Natural killer cell (primary cell): ENCODE results near the gene SOCS2. TPM values are rescaled to one million over a fixed set of nuclear protein-coding genes. Genes with fewer than 3 reads are reported as not detected.

ENCODE experiments used
- ATAC-seq, 3 donors: fragments of 150-1000 bp in 2 of 3; fragments of 200-7000 bp in 1 of 3; cut with Tn5 transposase; 1 replicate in 1 of 3; 2 replicates in 2 of 3; pipeline ENCODE4 v1.10.0; 2021; ENCODE audit warnings: mild to moderate bottlenecking in 2 of 3, moderate library complexity in 2 of 3
- DNase-seq, 2 donors: peaks; one replicate each; pipeline versions ENCODE4 v3.0.0 to v3.0.0-alpha.2; 2013 to 2021; ENCODE audit warnings: mixed read lengths in 1 of 2
- H3K27ac ChIP-seq: one replicate; pipeline ENCODE4 v1.5.1; 2013; ENCODE audit warnings: mild to moderate bottlenecking, low read length
- H3K27me3 ChIP-seq: one replicate; pipeline ENCODE4 v1.6.1; 2013; ENCODE audit warnings: low read length; ENCODE audit not compliant: control insufficient read depth, insufficient read depth
- H3K36me3 ChIP-seq: one replicate; pipeline ENCODE4 v1.6.1; 2013; ENCODE audit warnings: low read length; ENCODE audit not compliant: control insufficient read depth, insufficient read depth
- H3K4me1 ChIP-seq: one replicate; pipeline ENCODE4 v1.6.1; 2013; ENCODE audit warnings: low read length; ENCODE audit not compliant: control insufficient read depth, insufficient read depth
- H3K4me3 ChIP-seq: one replicate; pipeline ENCODE4 v1.5.1; 2013; ENCODE audit warnings: low read length
- H3K9me3 ChIP-seq: one replicate; pipeline ENCODE4 v1.6.1; 2013; ENCODE audit warnings: low read length; ENCODE audit not compliant: control insufficient read depth, insufficient read depth
- H3K27ac Mint-ChIP-seq, 2 donors: one replicate each; pipeline ENCODE4 v1.8.0; 2022; ENCODE audit warnings: mild to moderate bottlenecking in 2 of 2, mixed read lengths in 2 of 2, moderate library complexity in 1 of 2
- H3K27me3 Mint-ChIP-seq, 2 donors: one replicate each; pipeline ENCODE4 v1.8.0; 2022; ENCODE audit warnings: low read depth in 2 of 2, mixed read lengths in 2 of 2
- H3K36me3 Mint-ChIP-seq: one replicate; pipeline ENCODE4 v1.8.0; 2022; ENCODE audit warnings: mixed read lengths
- H3K4me1 Mint-ChIP-seq, 2 donors: one replicate each; pipeline ENCODE4 v1.8.0; 2022; ENCODE audit warnings: mixed read lengths in 2 of 2
- H3K4me3 Mint-ChIP-seq: one replicate; pipeline ENCODE4 v1.8.0; 2022; ENCODE audit warnings: mild to moderate bottlenecking, moderate library complexity, mixed read lengths
- H3K9me3 Mint-ChIP-seq, 2 donors: one replicate each; pipeline ENCODE4 v1.8.0; 2022; ENCODE audit warnings: mixed read lengths in 2 of 2
- CTCF ChIP-seq: fragments of 200-600 bp; IDR thresholded peaks from one replicate; pipeline ENCODE4 v1.8.0; 2022; ENCODE audit warnings: antibody characterized with exemption
- WGBS: methylation state at CpG from one replicate; pipeline ENCODE4 v1.1.7; 2013; ENCODE audit warnings: missing lambda C conversion rate; ENCODE audit not compliant: insufficient coverage; 5-methylcytosine and 5-hydroxymethylcytosine counted together
- intact Hi-C: fragments of 100-400 bp; cut with micrococcal nuclease; formaldehyde crosslinking; loops from one replicate; pipeline ENCODE4 v1.14.2; 2022
- total RNA-seq, 4 donors: library from RNA; stranded (reverse); fragments of 120-200 nt in 1 of 4; gene quantifications; one replicate each; pipeline versions ENCODE4 v1.2.3 to v1.2.4, GENCODE V29; 2013 to 2022

The SOCS2 gene
- total RNA-seq, 3 donors from 2014 or later (not counting 1 experiment from before 2014, with no cell fraction given): 13.9 to 110 (median 26.7) TPM

- H3K27ac Mint-ChIP-seq: peak overlapping the region in 1 of 2 donors; percentile 35
- no peak overlapping the region for H3K4me3 ChIP-seq
- no peak overlapping the region for H3K27ac ChIP-seq
- no peaks in the 10 kb centered on the region for H3K9me3 Mint-ChIP-seq
- no peaks in the 10 kb centered on the region for H3K9me3 ChIP-seq
- ATAC-seq (peak; percentile 60 to 66 (median 61)), DNase-seq (no peak)
- 35% methylated on average over 3 of the region's 5 CpGs for WGBS
- no peaks in the 10 kb centered on the region for H3K27me3 Mint-ChIP-seq
- peaks cover 36 to 45% of the 10 kb centered on the region in 2 donors for H3K4me1 Mint-ChIP-seq
- no peaks in the 10 kb centered on the region for H3K36me3 ChIP-seq
- H3K4me1 ChIP-seq: peaks cover 16% of the 10 kb centered on the region
- no peak for TF ChIP-seq CTCF
- H3K36me3 Mint-ChIP-seq: no peaks in the 10 kb centered on the region
- intact Hi-C loops: no loop called here
- H3K27me3 ChIP-seq: no peaks in the 10 kb centered on the region
- no peak overlapping the region for H3K4me3 Mint-ChIP-seq
These were observed 35.5 kb upstream of the SOCS2 start for GRCh38 chr12:93536766-93537488.

- TF ChIP-seq CTCF: no peak
- DNase-seq: no peak
- H3K4me3 Mint-ChIP-seq: no peak overlapping the region
- Histone ChIP-seq H3K9me3 (no peaks in the 10 kb centered on the region), H3K27me3 (no peaks in the 10 kb centered on the region), H3K4me1 (peaks cover 24% of the 10 kb centered on the region), H3K4me3 (no peak overlapping the region), H3K36me3 (no peaks in the 10 kb centered on the region), H3K27ac (no peak overlapping the region)
- no peak for ATAC-seq
- H3K4me1 Mint-ChIP-seq: peaks cover 39 to 48% of the 10 kb centered on the region in 2 donors
- intact Hi-C loops: no loop called here
- WGBS: 97% methylated on average over 4 of the region's 5 CpGs
- H3K36me3 Mint-ChIP-seq: no peaks in the 10 kb centered on the region
- H3K27ac Mint-ChIP-seq: no peak overlapping the region
- no peaks in the 10 kb centered on the region for H3K27me3 Mint-ChIP-seq
- no peaks in the 10 kb centered on the region for H3K9me3 Mint-ChIP-seq
These were observed 34.7 kb upstream of the SOCS2 start for GRCh38 chr12:93537769-93538168.

- intact Hi-C loops: no loop called here
- Mint-ChIP-seq H3K27ac (peak overlapping the region; percentile 58 to 87), H3K27me3 (no peaks in the 10 kb centered on the region), H3K4me3 (peak overlapping the region; percentile 4), H3K4me1 (peaks cover 39 to 48% of the 10 kb centered on the region in 2 donors), H3K36me3 (peaks cover 7% of the 10 kb centered on the region), H3K9me3 (no peaks in the 10 kb centered on the region)
- H3K27ac ChIP-seq: no peak overlapping the region
- no peak for TF ChIP-seq CTCF
- H3K27me3 ChIP-seq: no peaks in the 10 kb centered on the region
- H3K4me1 ChIP-seq: peaks cover 25% of the 10 kb centered on the region
- WGBS: 97% methylated on average over 3 of the region's 4 CpGs
- no peaks in the 10 kb centered on the region for H3K9me3 ChIP-seq
- ATAC-seq (no peak), DNase-seq (no peak)
- H3K4me3 ChIP-seq: no peak overlapping the region
- H3K36me3 ChIP-seq: no peaks in the 10 kb centered on the region
These were observed 32.7 kb upstream of the SOCS2 start for GRCh38 chr12:93539821-93540220.

GRCh38 chr12:93540466-93540865 is 32.0 kb upstream of the SOCS2 start:
- 36% methylated on average over 1 of the region's 1 CpG for WGBS
- H3K27me3 ChIP-seq: no peaks in the 10 kb centered on the region
- DNase-seq (no peak), ATAC-seq (no peak)
- peaks cover 25% of the 10 kb centered on the region for H3K4me1 ChIP-seq
- TF ChIP-seq CTCF: no peak
- intact Hi-C loops: no loop called here
- no peaks in the 10 kb centered on the region for H3K36me3 ChIP-seq
- Mint-ChIP-seq H3K27ac (peak overlapping the region; percentile 58 to 87), H3K9me3 (no peaks in the 10 kb centered on the region), H3K4me3 (peak overlapping the region; percentile 63), H3K27me3 (no peaks in the 10 kb centered on the region), H3K36me3 (peaks cover 7% of the 10 kb centered on the region), H3K4me1 (peaks cover 39 to 48% of the 10 kb centered on the region in 2 donors)
- no peak overlapping the region for H3K4me3 ChIP-seq
- peak overlapping the region; percentile 40 for H3K27ac ChIP-seq
- H3K9me3 ChIP-seq: no peaks in the 10 kb centered on the region
